ENCODE data around the gene RCN1. TPM values are rescaled to one million over a fixed set of nuclear protein-coding genes. Genes with fewer than 3 reads are reported as not detected.
"Not testable (repeated sequence)": the region's sequence is repeated elsewhere in the genome, so short reads cannot be mapped to it uniquely, and the experiment has no call there.

The RCN1 gene
- total and polyA plus RNA-seq, 8 donors = 99.7 to 229 (median 192) TPM

DNA sequence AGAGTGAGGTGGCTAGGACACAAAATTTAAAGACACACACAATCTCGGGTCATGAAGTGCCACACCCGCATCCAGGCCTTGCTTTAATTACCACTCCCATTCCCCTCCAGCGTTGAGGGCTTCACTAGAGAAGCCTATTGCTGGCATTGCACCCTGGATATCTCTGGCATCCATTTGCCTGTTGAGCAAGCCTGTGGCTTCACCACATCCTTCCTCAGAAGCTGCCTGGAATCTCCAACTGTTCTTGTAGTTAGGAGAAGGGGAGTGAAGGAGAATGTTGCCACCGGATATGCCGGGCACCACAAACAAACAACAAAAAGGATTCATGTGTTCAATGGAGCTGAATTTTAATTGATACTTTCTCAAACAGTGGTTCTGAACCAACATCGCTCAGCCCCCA, 34.4 kb upstream of the RCN1 start:
- DNase-seq (no peak), ATAC-seq (no peak)
- intact Hi-C loops (cut with DNase I) = loop anchor here in 1 of 2 donors (10.0 kb wide), 1 partner anchor 118 kb away; no protein-coding TSS in a partner anchor
- H3K36me3 ChIP-seq = no peaks in the 10 kb centered on the region
- H3K9me3 ChIP-seq = no peaks in the 10 kb centered on the region
- no peaks in the 10 kb centered on the region for H3K4me1 ChIP-seq
- H3K27me3 ChIP-seq = peaks cover 0 to 4% of the 10 kb centered on the region in 2 donors
- TF ChIP-seq, protein P1, sequence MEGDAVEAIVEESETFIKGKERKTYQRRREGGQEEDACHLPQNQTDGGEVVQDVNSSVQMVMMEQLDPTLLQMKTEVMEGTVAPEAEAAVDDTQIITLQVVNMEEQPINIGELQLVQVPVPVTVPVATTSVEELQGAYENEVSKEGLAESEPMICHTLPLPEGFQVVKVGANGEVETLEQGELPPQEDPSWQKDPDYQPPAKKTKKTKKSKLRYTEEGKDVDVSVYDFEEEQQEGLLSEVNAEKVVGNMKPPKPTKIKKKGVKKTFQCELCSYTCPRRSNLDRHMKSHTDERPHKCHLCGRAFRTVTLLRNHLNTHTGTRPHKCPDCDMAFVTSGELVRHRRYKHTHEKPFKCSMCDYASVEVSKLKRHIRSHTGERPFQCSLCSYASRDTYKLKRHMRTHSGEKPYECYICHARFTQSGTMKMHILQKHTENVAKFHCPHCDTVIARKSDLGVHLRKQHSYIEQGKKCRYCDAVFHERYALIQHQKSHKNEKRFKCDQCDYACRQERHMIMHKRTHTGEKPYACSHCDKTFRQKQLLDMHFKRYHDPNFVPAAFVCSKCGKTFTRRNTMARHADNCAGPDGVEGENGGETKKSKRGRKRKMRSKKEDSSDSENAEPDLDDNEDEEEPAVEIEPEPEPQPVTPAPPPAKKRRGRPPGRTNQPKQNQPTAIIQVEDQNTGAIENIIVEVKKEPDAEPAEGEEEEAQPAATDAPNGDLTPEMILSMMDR (IDR thresholded peaks at IDR 0.05) = no peak
- H3K27ac ChIP-seq = no peak overlapping the region
- H3K4me3 ChIP-seq = no peak overlapping the region

DNA sequence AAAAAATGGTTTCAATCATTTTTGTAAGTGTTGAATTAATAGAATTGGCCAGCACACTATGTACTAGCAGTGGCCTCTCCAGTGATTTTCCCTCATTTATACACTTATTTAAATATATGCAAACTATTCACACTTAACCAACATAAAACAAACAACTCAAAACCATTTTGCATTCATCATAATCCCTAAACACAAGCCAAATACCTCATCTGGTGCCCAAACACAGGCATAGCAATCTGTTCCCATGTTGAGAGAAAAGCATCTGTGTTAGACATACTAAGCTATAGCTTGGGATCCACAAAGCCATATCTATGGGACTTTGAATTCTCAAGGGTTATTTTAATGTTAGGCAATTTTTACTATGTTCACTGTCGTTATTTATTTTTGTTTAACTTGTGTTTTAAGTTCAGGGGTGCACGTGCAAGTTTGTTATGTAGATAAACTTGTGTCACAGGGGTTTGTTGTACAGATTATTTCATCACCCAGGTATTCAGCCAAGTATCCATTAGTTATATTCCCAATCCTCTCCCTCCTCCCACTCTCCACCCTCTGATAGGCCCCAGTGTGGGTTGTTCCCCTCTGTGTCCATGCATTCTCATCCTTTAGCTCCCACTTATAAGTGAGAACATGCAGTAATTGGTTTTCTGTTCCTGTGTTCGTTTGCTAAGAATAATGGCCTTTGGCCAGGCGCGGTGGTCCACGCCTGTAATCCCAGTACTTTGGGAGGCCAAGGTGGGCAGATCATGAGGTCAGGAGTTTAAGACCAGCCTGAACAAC, 31.0 kb upstream of the RCN1 start:
- TF ChIP-seq, protein P1 (IDR thresholded peaks at IDR 0.05) = no peak
- no peaks in the 10 kb centered on the region for H3K4me1 ChIP-seq
- H3K27ac ChIP-seq = no peak overlapping the region
- DNase-seq = no peak
- no peaks in the 10 kb centered on the region for H3K9me3 ChIP-seq
- intact Hi-C loops (cut with DNase I) = loop anchor here in 1 of 2 donors (10.0 kb wide), 1 partner anchor 115 kb away; no protein-coding TSS in a partner anchor
- H3K27me3 ChIP-seq = no peaks in the 10 kb centered on the region
- no peaks in the 10 kb centered on the region for H3K36me3 ChIP-seq
- no peak for ATAC-seq
- no peak overlapping the region for H3K4me3 ChIP-seq

DNA sequence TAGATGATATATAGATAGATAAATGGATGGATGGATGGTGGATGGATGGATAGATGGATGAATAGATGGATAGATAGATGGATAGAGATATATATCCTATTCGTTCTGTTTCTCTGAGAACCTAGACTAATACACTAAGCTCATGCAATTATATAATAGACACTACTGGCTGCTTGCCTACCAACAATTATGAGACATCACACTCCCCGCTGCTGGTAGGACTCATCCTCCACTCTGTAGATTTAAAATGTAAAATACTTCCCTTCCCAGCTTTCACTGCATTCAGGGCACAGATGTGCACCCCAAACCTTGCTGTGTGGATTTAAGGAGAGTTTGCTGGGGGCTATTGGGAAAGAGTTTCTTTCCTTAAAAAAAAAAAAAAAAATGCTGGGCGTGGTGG, 28.3 kb upstream of the RCN1 start:
- ATAC-seq = no peak
- no peak overlapping the region for H3K27ac ChIP-seq
- intact Hi-C loops (cut with DNase I) = no loop called here
- no peaks in the 10 kb centered on the region for H3K9me3 ChIP-seq
- H3K27me3 ChIP-seq = peaks cover 0 to 11% of the 10 kb centered on the region in 2 donors
- no peaks in the 10 kb centered on the region for H3K36me3 ChIP-seq
- no peak for DNase-seq
- H3K4me3 ChIP-seq = no peak overlapping the region
- H3K4me1 ChIP-seq = no peaks in the 10 kb centered on the region
- TF ChIP-seq, protein P1 (IDR thresholded peaks at IDR 0.05) = no peak

DNA sequence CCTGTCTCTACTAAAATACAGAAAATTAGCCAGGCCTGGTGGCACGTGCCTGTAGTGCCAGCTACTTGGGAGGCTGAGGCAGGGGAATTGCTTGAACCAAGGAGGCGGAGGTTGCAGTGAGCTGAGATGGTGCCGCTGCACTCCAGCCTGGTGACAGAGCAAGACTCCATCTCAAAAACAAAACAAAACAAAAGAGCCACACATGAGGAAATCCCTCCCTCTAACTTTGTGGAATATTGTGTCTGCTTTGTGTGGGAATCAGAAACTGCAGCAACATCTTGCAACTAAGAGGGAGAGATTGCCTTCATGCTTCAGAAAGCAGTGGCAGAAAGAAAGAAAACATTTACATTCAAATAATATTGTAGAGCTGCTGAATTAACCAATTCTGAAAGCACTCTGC, 27.8 kb upstream of the RCN1 start:
- DNase-seq; ATAC-seq; H3K27ac ChIP-seq; intact Hi-C loops (cut with DNase I); H3K4me3 ChIP-seq; H3K36me3 ChIP-seq; H3K9me3 ChIP-seq; H3K4me1 ChIP-seq: not testable (repeated sequence)
- peaks cover 0 to 14% of the 10 kb centered on the region in 2 donors for H3K27me3 ChIP-seq

DNA sequence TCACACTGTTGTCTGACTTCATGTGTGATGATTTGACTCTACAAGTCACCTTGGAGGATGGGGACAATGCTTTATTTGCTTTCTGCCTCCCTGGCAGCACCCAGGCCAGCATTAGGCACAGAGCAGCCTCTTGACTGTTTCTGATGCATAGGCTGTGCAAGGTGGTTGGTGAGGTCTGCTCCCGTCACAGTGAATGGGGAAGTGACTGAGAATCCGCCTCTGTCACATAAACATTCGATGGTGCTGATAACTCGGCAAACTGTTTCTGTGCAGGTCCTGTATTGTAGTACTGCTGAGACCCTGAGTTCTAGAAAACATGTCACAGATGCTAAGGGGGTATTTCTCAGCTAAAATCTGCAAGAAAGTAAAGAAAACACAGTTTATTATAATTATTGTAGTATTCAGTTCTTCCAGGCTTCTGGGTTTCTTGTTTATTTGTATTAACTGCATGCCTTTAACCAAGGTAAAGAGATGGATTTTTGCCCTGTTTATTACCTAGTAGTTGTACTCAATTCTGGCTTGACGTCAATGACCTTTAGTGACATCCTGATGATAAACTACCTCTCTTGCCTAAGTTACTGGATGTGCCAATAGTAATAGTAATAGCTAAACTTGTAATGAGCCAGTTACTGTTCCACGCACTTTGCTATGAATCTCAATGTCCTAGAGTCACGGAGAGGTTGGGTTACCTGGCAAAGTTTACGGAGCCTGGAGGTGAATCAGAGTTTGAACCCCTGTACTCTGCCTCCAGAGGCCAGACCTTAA, 24.8 kb upstream of the RCN1 start:
- H3K4me3 ChIP-seq = no peak overlapping the region
- intact Hi-C loops (cut with DNase I) = no loop called here
- no peaks in the 10 kb centered on the region for H3K36me3 ChIP-seq
- ATAC-seq (no peak), DNase-seq (no peak)
- H3K27ac ChIP-seq = no peak overlapping the region
- TF ChIP-seq, protein P1 (IDR thresholded peaks at IDR 0.05) = no peak
- peaks cover 0 to 33% of the 10 kb centered on the region in 2 donors for H3K27me3 ChIP-seq
- no peaks in the 10 kb centered on the region for H3K4me1 ChIP-seq
- no peaks in the 10 kb centered on the region for H3K9me3 ChIP-seq

Data from left lung (tissue), 10 donors.